ENCODE results near the gene SLC43A2. TPM values are rescaled to one million over a fixed set of nuclear protein-coding genes. Genes with fewer than 3 reads are reported as not detected.

The SLC43A2 gene
- total RNA-seq, 4 donors from 2014 or later = 58.6 to 103 (median 69.0) TPM

- Histone ChIP-seq H3K27me3 (no peaks in the 10 kb centered on the region), H3K27ac (peak overlapping the region in 3 of 4 donors; percentile 49 to 91 (median 68)), H3K9me3 (no peaks in the 10 kb centered on the region), H3K36me3 (peaks cover 0 to 19% (median 0%) of the 10 kb centered on the region in 3 donors), H3K4me3 (no peak overlapping the region), H3K4me1 (peaks cover 11 to 45% (median 23%) of the 10 kb centered on the region in 4 donors)
- no peak for TF ChIP-seq CTCF (IDR thresholded peaks at IDR 0.05)
- no peak for TF ChIP-seq POLR2A (IDR thresholded peaks at IDR 0.05)
- no peak for DNase-seq
These were observed 39.6 kb downstream of the SLC43A2 start for GRCh38 chr17:1588821-1589585.

DNA sequence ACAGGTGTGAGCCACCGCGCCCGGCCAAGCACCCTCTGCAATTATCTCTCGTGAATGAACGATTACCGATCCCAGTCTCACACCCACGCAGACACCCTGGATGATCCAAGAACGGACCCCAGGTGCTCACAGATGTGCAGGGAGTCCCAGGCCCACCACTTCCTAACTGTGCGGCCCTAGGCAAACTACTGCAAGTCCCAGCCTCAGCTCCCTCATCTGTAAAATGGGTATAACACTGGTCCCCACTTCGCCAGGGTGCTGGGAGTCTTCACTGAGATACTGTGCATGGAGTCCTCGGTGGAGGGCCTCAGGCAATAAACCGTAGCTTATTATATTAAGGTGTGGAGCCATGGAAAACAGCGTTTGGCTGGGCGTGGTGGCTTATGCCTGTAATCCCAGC is 44.5 kb downstream of the SLC43A2 start:
- H3K4me1 ChIP-seq = peaks cover 0 to 18% (median 0%) of the 10 kb centered on the region in 4 donors
- H3K27me3 ChIP-seq = no peaks in the 10 kb centered on the region
- no peak overlapping the region for H3K4me3 ChIP-seq
- peaks cover 0 to 31% (median 0%) of the 10 kb centered on the region in 3 donors for H3K36me3 ChIP-seq
- DNase-seq = no peak
- no peaks in the 10 kb centered on the region for H3K9me3 ChIP-seq
- TF ChIP-seq CTCF (IDR thresholded peaks at IDR 0.05) (no peak), POLR2A (IDR thresholded peaks at IDR 0.05) (no peak)
- H3K27ac ChIP-seq = no peak overlapping the region

DNA sequence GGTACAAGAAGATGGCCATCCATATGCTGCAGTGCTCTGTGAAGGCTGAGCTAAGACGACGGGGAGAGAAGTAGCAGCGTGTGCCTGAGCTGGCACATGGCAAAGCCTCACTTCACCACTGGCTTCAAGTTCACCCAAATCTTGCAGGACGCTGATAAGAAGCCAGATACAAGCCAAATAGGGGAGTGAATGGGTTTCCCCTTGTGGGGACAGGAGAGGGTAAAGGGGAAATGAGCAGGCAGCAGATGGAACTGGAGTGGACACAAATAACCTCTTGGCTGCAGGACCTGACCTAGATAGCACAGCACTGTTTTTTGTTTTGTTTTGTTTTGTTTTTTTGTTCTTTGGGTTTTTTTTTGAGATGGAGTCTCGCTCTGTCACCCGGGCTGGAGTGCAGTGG is 45.1 kb downstream of the SLC43A2 start:
- Histone ChIP-seq H3K9me3 (no peaks in the 10 kb centered on the region), H3K4me3 (no peak overlapping the region), H3K4me1 (peaks cover 0 to 18% (median 0%) of the 10 kb centered on the region in 4 donors), H3K27ac (no peak overlapping the region), H3K36me3 (peaks cover 0 to 31% (median 0%) of the 10 kb centered on the region in 3 donors), H3K27me3 (no peaks in the 10 kb centered on the region)
- TF ChIP-seq CTCF (IDR thresholded peaks at IDR 0.05) = no peak
- no peak for DNase-seq

DNA sequence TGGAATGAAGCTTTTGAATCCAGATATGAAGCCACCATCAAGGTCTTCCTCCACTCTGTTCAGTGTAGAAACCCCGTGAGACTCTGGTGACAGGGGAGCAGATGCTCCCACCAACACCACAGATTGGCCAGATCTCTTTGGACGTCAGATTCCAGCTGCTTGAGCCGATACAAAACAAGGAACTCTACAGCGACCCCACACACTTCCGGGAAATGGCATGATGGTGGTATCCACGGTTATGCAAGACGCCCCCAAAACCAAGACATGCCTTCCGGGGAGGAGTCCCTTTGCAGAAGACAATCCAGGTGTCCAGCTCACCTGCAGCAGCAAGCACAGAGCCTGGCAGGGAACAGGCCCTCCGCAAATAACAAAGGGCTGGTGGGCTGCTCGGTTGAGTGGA is 46.3 kb downstream of the SLC43A2 start:
- Histone ChIP-seq H3K4me3 (no peak overlapping the region), H3K27ac (no peak overlapping the region), H3K9me3 (no peaks in the 10 kb centered on the region), H3K27me3 (no peaks in the 10 kb centered on the region), H3K36me3 (peaks cover 0 to 31% (median 0%) of the 10 kb centered on the region in 3 donors), H3K4me1 (peaks cover 0 to 21% (median 0%) of the 10 kb centered on the region in 4 donors)
- no peak for DNase-seq
- TF ChIP-seq CTCF (IDR thresholded peaks at IDR 0.05) (no peak), POLR2A (IDR thresholded peaks at IDR 0.05) (no peak)

DNA sequence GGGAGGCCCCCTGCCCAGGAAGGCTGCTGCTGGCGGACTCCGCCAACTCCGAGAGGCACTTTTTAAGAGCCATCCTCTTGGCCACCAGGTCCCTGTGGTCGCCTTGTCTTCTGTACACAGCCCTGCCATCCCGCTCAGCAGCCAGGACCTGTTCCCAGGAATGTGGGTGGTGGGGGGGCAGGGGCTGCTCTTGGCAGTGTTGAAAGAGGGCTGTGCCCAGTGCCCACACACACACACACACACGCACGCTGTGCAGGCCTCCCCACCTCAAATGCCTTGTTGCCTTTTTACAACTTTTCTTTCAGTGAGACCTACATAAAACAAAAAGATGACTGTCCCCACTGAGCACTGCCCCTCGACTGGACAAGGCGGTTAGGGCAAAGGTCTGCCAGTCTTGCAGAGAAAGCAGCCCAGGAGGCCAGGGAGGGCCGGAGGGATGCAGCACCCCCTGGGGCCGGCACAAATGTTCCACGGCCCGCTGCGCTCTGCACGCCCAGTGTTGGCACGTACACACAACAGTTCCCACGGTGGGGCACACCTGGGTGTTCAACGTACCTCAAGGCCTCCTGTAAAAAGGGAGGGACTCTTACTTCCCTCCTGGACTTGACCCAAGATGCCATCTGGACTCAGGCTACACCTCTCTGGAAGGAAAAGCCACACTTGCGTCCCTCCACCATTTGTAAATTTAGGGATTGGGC is 47.5 kb downstream of the SLC43A2 start:
- peaks cover 0 to 30% (median 0%) of the 10 kb centered on the region in 3 donors for H3K36me3 ChIP-seq
- peak overlapping the region in 1 of 4 donors; percentile 52 for H3K27ac ChIP-seq
- H3K4me3 ChIP-seq = no peak overlapping the region
- H3K4me1 ChIP-seq = peaks cover 0 to 29% (median 0%) of the 10 kb centered on the region in 4 donors
- no peaks in the 10 kb centered on the region for H3K9me3 ChIP-seq
- no peaks in the 10 kb centered on the region for H3K27me3 ChIP-seq
- no peak for DNase-seq
- TF ChIP-seq CTCF (IDR thresholded peaks at IDR 0.05) = no peak
- TF ChIP-seq POLR2A (IDR thresholded peaks at IDR 0.05) = no peak

Measured in Peyer's patch (tissue), 4 donors.